Measurements from ENCODE around the gene CNR1. TPM values are rescaled to one million over a fixed set of nuclear protein-coding genes. Genes with fewer than 3 reads are reported as not detected.

Gene CNR1
- total and polyA plus RNA-seq, 2 of the 4 experiments (the other 2 are of a cell fraction) = not detected

DNA sequence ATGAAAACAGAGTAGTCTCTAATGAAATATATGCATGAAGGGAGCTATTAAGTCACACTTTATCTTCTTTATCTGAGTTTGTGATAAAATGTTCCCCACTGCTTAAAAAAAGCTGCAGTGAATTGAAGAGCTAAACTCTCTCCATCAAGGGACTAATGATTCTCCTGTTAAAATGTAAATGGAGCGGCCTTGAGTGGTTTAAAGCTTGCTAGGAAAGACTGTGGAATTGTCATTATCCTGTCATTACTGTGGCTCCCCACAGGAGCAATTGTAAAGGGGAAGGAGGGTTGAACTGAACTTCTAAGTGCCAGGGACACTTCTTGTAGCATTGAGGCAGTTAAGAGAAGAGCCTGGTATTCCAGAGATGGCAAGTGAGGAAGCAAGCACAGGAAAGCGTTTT, 17.3 kb upstream of the CNR1 start:
- Histone ChIP-seq H3K36me3 (ENCODE audit: control insufficient read depth, insufficient read depth, low read length) (no peaks in the 10 kb centered on the region), H2BK120ac (ENCODE audit: low read depth, low read length) (no peak overlapping the region), H2AK9ac (replicated peaks; ENCODE audit: low read depth, low read length, poor library complexity) (no peak overlapping the region), H2AFZ (replicated peaks; ENCODE audit: low read length, poor library complexity) (no peak overlapping the region), H3K14ac (replicated peaks; ENCODE audit: low read depth, low read length) (no peak overlapping the region), H2BK20ac (ENCODE audit: low read depth, low read length) (no peak overlapping the region), H3K4ac (ENCODE audit: low read depth, low read length) (no peak overlapping the region), H3K9ac (ENCODE audit: low read depth, low read length) (no peak overlapping the region), H4K20me1 (ENCODE audit: insufficient read depth, low read length) (no peaks in the 10 kb centered on the region), H3K79me1 (ENCODE audit: low read depth in 1 of 2, low read length in 2 of 2) (no peaks in the 10 kb centered on the region), H3K9me3 (ENCODE audit: control insufficient read depth, insufficient read depth, low read length) (no peaks in the 10 kb centered on the region), H3K9me1 (ENCODE audit: insufficient read depth, low read length) (no peaks in the 10 kb centered on the region), H3K23ac (ENCODE audit: low read depth, low read length) (no peak overlapping the region), H2BK15ac (ENCODE audit: low read depth, low read length) (no peak overlapping the region), H3K4me1 (ENCODE audit: control insufficient read depth, insufficient read depth, low read length) (no peaks in the 10 kb centered on the region), H2AK5ac (ENCODE audit: low read depth, low read length) (no peak overlapping the region), H3K56ac (ENCODE audit: extremely low read depth, insufficient read depth, low read length) (no peak overlapping the region), H3K18ac (ENCODE audit: low read depth, low read length) (no peak overlapping the region), H4K91ac (ENCODE audit: insufficient read depth, low read depth, low read length) (no peak overlapping the region), H3K4me2 (ENCODE audit: low read depth, low read length) (no peak overlapping the region), H3K27me3 (ENCODE audit: control insufficient read depth, insufficient read depth, low read length) (no peaks in the 10 kb centered on the region), H3K27ac (ENCODE audit: insufficient read depth, low read length) (no peak overlapping the region), H4K8ac (ENCODE audit: low read depth in 2 of 2, low read length in 2 of 2) (no peak overlapping the region), H3K4me3 (ENCODE audit: insufficient read depth, low read depth, low read length) (no peak overlapping the region), H4K5ac (ENCODE audit: low read depth, low read length) (no peak overlapping the region), H2BK5ac (ENCODE audit: low read depth, low read length, poor library complexity, severe bottlenecking) (no peak overlapping the region)
- in situ Hi-C loops (cut with MboI; ENCODE audit: low sequenced_read_pairs) (no loop called here), intact Hi-C loops (cut with micrococcal nuclease) (no loop called here), dilution Hi-C loops (cut with HindIII; ENCODE audit: low sequenced_read_pairs, unreplicated experiment) (no loop called here)
- TF ChIP-seq RCOR1 (IDR thresholded peaks at IDR 0.05; ENCODE audit: insufficient replicate concordance, low read length) = no peak
- no peak for TF ChIP-seq MAFK (IDR thresholded peaks at IDR 0.05; ENCODE audit: low read depth, low read length)
- TF ChIP-seq FOS (IDR thresholded peaks at IDR 0.05; ENCODE audit: low read depth, low read length) = no peak
- no peak for TF ChIP-seq NFE2L2 (IDR thresholded peaks at IDR 0.05; ENCODE audit: low read depth, low read length)
- no peak for TF ChIP-seq MAZ (IDR thresholded peaks at IDR 0.05; ENCODE audit: borderline replicate concordance, low read depth, low read length)
- POLR2A ChIA-PET (ENCODE audit: unreplicated experiment) = no interaction called here
- CTCF ChIA-PET = no interaction called here
- BruUV-seq (replicated peaks) = no TSS peak
- no CpG with 5 or more reads among the region's 2 CpGs for WGBS, 2 experiments (ENCODE audit: extremely low coverage in 2 of 2, insufficient read length in 1 of 2)
- no peak for ATAC-seq (ENCODE audit: low read depth)
- no peak for DNase-seq
